K562 (cell line): ENCODE data around the gene ILF2. TPM values are rescaled to one million over a fixed set of nuclear protein-coding genes. Genes with fewer than 3 reads are reported as not detected.

ENCODE experiments used
- ATAC-seq: fragments of 200-7000 bp; cut with Tn5 transposase; 3 replicates; pipeline ENCODE4 v1.9.1; 2020; ENCODE audit warnings: moderate library complexity
- BruUV-seq: library from RNA; stranded (reverse); fragments of 400-500 nt; replicated peaks from 2 replicates; lab custom pipeline; 2021; lab: Mats Ljungman, UMichigan
- CTCF ChIA-PET: fragments of 300-600 bp; formaldehyde crosslinking; extraction: SDS; loops from one replicate; lab custom pipeline; 2021; ENCODE audit warnings: low intra/inter-chr PET ratio; lab: Yijun Ruan, JAX
- POLR2A ChIA-PET: fragments of 300-600, 350-650 bp; sonication (Branson Sonifier 250); formaldehyde crosslinking; extraction: SDS; loops from one replicate; lab custom pipeline; 2021; ENCODE audit warnings: antibody characterized with exemption, inconsistent platforms; lab: Yijun Ruan, JAX
- DNase-seq, 4 experiments: peaks; one replicate each; pipeline versions ENCODE4 v3.0.0 to v3.0.0-alpha.2; 2011 to 2018; ENCODE audit warnings: low spot score in 3 of 4, mixed read lengths in 3 of 4; ENCODE audit errors: extremely low read depth in 1 of 4
- FAIRE-seq: peaks from 2 replicates; lab custom pipeline; 2011; peaks lifted over from hg19 to GRCh38; lab: Jason Lieb, UNC
- H2AFZ ChIP-seq: 2 replicates; pipeline ENCODE4 v1.6.0; 2011; ENCODE audit warnings: low read depth, low read length, control low read depth, inconsistent platforms
- H3K27ac ChIP-seq: fragments of 200-600 bp; 3 replicates; pipeline ENCODE4 v1.8.0; 2011; ENCODE audit warnings: low read depth, mild to moderate bottlenecking, control low read depth, inconsistent platforms, low read length, moderate library complexity, mixed read lengths; ENCODE audit errors: extremely low read depth
- H3K27me3 ChIP-seq, 2 experiments: fragments of 300-600 bp in 1 of 2; 2 replicates in 1 of 2; 3 replicates in 1 of 2; pipeline versions ENCODE4 v1.6.0 to v1.8.0; 2011; ENCODE audit warnings: inconsistent platforms in 2 of 2, low read length in 2 of 2, mild to moderate bottlenecking in 1 of 2, mixed read lengths in 1 of 2, moderate library complexity in 1 of 2; ENCODE audit not compliant: control insufficient read depth in 2 of 2, insufficient read depth in 2 of 2
- H3K36me3 ChIP-seq: fragments of 300-600 bp; 3 replicates; pipeline ENCODE4 v1.8.0; 2011; ENCODE audit warnings: mild to moderate bottlenecking, low read length, inconsistent platforms; ENCODE audit not compliant: control insufficient read depth, insufficient read depth
- H3K4me1 ChIP-seq, 2 experiments: fragments of 200-600 bp in 1 of 2; replicated peaks in 1 of 2; 2 replicates in 1 of 2; 3 replicates in 1 of 2; pipeline versions ENCODE4 v1.5.1 to v1.8.0; 2011; ENCODE audit warnings: inconsistent platforms in 2 of 2, low read length in 2 of 2, mild to moderate bottlenecking in 1 of 2, mixed read lengths in 1 of 2, moderate library complexity in 1 of 2; ENCODE audit not compliant: control insufficient read depth in 2 of 2, insufficient read depth in 2 of 2
- H3K4me2 ChIP-seq: 2 replicates; pipeline ENCODE4 v1.6.1; 2011; ENCODE audit warnings: low read length, control low read depth, inconsistent platforms, mixed read lengths; ENCODE audit not compliant: insufficient read depth
- H3K4me3 ChIP-seq: fragments of 200-600 bp; sonication (generic), shearing (Covaris generic); 2 replicates; pipeline ENCODE4 v1.5.1; 2016; ENCODE audit warnings: control low read depth, inconsistent platforms
- H3K79me2 ChIP-seq: fragments of 200-600 bp; 3 replicates; pipeline ENCODE4 v1.8.0; 2011; ENCODE audit warnings: low read length, inconsistent platforms; ENCODE audit not compliant: control insufficient read depth, insufficient read depth
- H3K9ac ChIP-seq, 2 experiments: 2 replicates each; pipeline versions ENCODE4 v1.6.0 to v1.6.1; 2011; ENCODE audit warnings: low read depth in 2 of 2, low read length in 2 of 2, control low read depth in 1 of 2, inconsistent platforms in 1 of 2, mild to moderate bottlenecking in 1 of 2, mixed read lengths in 1 of 2; ENCODE audit not compliant: insufficient read depth in 1 of 2
- H3K9me1 ChIP-seq: one replicate; pipeline ENCODE4 v1.6.0; 2011; ENCODE audit warnings: inconsistent platforms, mild to moderate bottlenecking, low read length, moderate library complexity; ENCODE audit not compliant: control insufficient read depth, insufficient read depth
- H3K9me3 ChIP-seq: replicated peaks from 2 replicates; pipeline ENCODE4 v1.5.1; 2011; ENCODE audit warnings: low read depth, low read length, inconsistent platforms; ENCODE audit not compliant: control insufficient read depth, insufficient read depth
- H4K20me1 ChIP-seq: replicated peaks from 2 replicates; pipeline ENCODE4 v1.6.1; 2011; ENCODE audit warnings: low read length, inconsistent platforms, mixed read lengths; ENCODE audit not compliant: control insufficient read depth, insufficient read depth
- CEBPB ChIP-seq: fragments of 450-650 bp; IDR thresholded peaks from 2 replicates; pipeline ENCODE4 v1.6.1; 2016; ENCODE audit warnings: missing genetic modification characterization, missing compliant biosample characterization
- ETS2 ChIP-seq: IDR thresholded peaks from 2 replicates; pipeline ENCODE4 v1.6.1; 2016; ENCODE audit warnings: borderline replicate concordance, missing genetic modification characterization, mild to moderate bottlenecking, moderate library complexity, missing compliant biosample characterization; ENCODE audit not compliant: poor library complexity, severe bottlenecking
- TBP ChIP-seq: optimal IDR thresholded peaks from 2 replicates; pipeline ENCODE3; 2011; ENCODE audit warnings: low read depth, low read length, improper control_type of control experiment
- ZNF436 ChIP-seq: fragments of 250-450, 450-650 bp; sonication (Bioruptor Pico); formaldehyde crosslinking; IDR thresholded peaks from 2 replicates; pipeline ENCODE4 v1.7.0; 2020; ENCODE audit warnings: mild to moderate bottlenecking
- WGBS: fragments of 100-300 bp; shearing (Covaris generic); methylation state at CpG from one replicate; pipeline ENCODE4 v1.1.6; 2016; ENCODE audit warnings: low coverage, mixed read lengths; ENCODE audit not compliant: insufficient coverage; ENCODE audit errors: missing lambda C conversion rate; 5-methylcytosine and 5-hydroxymethylcytosine counted together
- in situ Hi-C: fragments of 300-500 bp; cut with MboI; formaldehyde crosslinking; loops from 4 replicates; pipeline ENCODE4 v1.15.0; 2018; ENCODE audit warnings: inconsistent platforms, mixed read lengths
- intact Hi-C: fragments of 100-400 bp; cut with micrococcal nuclease; formaldehyde crosslinking; loops from 2 replicates; pipeline ENCODE4 v1.14.2; 2022
- polyA plus RNA-seq, 8 experiments: library from polyadenylated mRNA; depleted of rRNA in 4 of 8; stranded (reverse) in 5 of 8; unstranded in 3 of 8; fragments of >200 nt; fragmentation: Nextera tagmentation in 2 of 8; fragmentation: Illumina TruSeq in 1 of 8; extraction: Ambion mirVana in 2 of 8; extraction: Trizol in 1 of 8; gene quantifications; 2 replicates each; pipeline versions ENCODE4 v1.2.1 to v1.2.3, GENCODE V29; 2011 to 2014; ENCODE audit warnings: inconsistent platforms in 1 of 8, missing spikeins in 1 of 8
- total RNA-seq, 7 experiments: library from RNA; depleted of rRNA in 6 of 7; stranded (reverse); fragments of >200 nt in 6 of 7; fragmentation: Illumina TruSeq in 2 of 7; extraction: Trizol in 2 of 7; gene quantifications; 2 replicates each; pipeline versions ENCODE4 v1.2.1 to v1.2.3, GENCODE V29; 2011 to 2021; ENCODE audit warnings: low replicate concordance in 1 of 7

The ILF2 gene
- total and polyA plus RNA-seq, 9 of the 15 experiments (the other 6 are each of a cell fraction or from before 2014, with no cell fraction given): 282 to 726 (median 474) TPM

GRCh38 chr1:153655333-153655732 lies 15.5 kb downstream of the ILF2 start:
- H3K27me3 ChIP-seq: no peaks in the 10 kb centered on the region
- no peaks in the 10 kb centered on the region for H4K20me1 ChIP-seq
- WGBS: 54% methylated on average over 3 of the region's 3 CpGs
- ATAC-seq: no peak
- no peaks in the 10 kb centered on the region for H3K36me3 ChIP-seq
- H2AFZ ChIP-seq: peak overlapping the region; percentile 65; the same call in 1 of the 2 replicates
- no peak overlapping the region for H3K4me3 ChIP-seq
- no peak for TF ChIP-seq ZNF436 (CRISPR knock-in tag)
- TF ChIP-seq ETS2: no peak
- TF ChIP-seq, all 486 proteins: peak for 0
- no peak overlapping the region for H3K4me2 ChIP-seq
- H3K9me1 ChIP-seq: no peaks in the 10 kb centered on the region
- DNase-seq: no peak
- peaks cover 13% of the 10 kb centered on the region for H3K79me2 ChIP-seq
- H3K27ac ChIP-seq: no peak overlapping the region
- peaks cover 3 to 16% of the 10 kb centered on the region in 2 experiments; a peak in 4 of 5 replicates for H3K4me1 ChIP-seq
- intact Hi-C loops (no loop called here), in situ Hi-C loops (no loop called here)
- POLR2A ChIA-PET: interaction anchor here (0.6 to 14.7 kb wide), 2 partner anchors 8 to 16 kb away, joined by 4 to 205 read pairs; partner anchors contain the start of gene CHTOP
- H3K9ac ChIP-seq: no peak overlapping the region
- BruUV-seq: no TSS peak
- CTCF ChIA-PET: no interaction called here
- H3K9me3 ChIP-seq: no peaks in the 10 kb centered on the region
- FAIRE-seq: no peak

DNA sequence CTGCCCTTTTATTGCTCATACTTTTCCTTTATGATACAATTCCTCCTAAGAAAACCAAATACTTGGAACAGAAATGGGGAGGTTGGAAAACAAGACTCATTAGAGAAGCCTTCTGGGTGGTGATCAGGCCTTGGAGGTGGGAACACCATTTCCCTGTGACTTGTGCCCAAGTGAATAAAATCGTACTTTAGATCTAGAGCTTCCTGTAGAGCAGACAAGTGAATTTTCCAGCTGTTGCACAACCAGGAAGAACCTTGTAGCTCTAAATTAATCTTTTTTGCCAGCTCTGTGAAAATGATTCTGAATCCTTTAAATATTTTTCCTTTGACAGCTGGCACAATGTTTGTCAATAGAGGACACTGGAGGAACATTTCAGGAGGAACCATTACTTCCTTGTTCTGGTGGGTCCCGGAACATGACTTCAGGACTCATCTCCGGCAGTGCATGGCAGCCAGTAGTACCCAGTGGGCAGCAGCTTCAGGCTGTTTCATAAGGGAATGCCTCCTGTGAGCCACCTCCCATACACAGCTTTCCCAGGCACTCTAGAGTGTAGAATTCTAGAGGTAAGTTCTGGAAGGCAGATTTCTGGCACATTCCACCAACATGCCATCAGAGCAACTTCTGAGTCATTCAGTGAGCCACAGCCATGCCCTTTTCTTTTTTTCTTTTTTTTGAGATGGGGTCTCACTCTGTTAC lies 17.8 kb downstream of the ILF2 start:
- Histone ChIP-seq H3K4me2 (no peak overlapping the region), H4K20me1 (no peaks in the 10 kb centered on the region), H3K79me2 (no peaks in the 10 kb centered on the region), H2AFZ (peak overlapping the region; percentile 68), H3K36me3 (no peaks in the 10 kb centered on the region), H3K4me1 (peaks cover 13 to 14% of the 10 kb centered on the region in 2 experiments), H3K27me3 (no peaks in the 10 kb centered on the region), H3K9me1 (no peaks in the 10 kb centered on the region), H3K27ac (no peak overlapping the region), H3K9me3 (no peaks in the 10 kb centered on the region), H3K4me3 (no peak overlapping the region), H3K9ac (no peak overlapping the region)
- intact Hi-C loops: no loop called here
- CTCF ChIA-PET: no interaction called here
- WGBS: 64% methylated on average over 3 of the region's 3 CpGs
- POLR2A ChIA-PET: interaction anchor here (1.3 to 14.7 kb wide), 3 partner anchors 8 to 44 kb away, joined by 3 to 205 read pairs (median 51); partner anchors contain the start of genes CHTOP and SNAPIN
- TF ChIP-seq TBP (no peak), CEBPB (peak; percentile 12; the same call in 1 of the 2 replicates)
- no peak for ATAC-seq
- in situ Hi-C loops: no loop called here
- BruUV-seq: no TSS peak
- DNase-seq: no peak
- peak; percentile 26 for FAIRE-seq
